H1 (cell line): ENCODE data around the gene ANKRD11. TPM values are rescaled to one million over a fixed set of nuclear protein-coding genes. Genes with fewer than 3 reads are reported as not detected.

Experiments used
- PHF8 ChIP-seq: fragments of 200-600 bp; sonication (generic); conservative IDR thresholded peaks from 2 replicates; pipeline ENCODE4 v1.7.1; 2012; ENCODE audit warnings: low read depth, mild to moderate bottlenecking, inconsistent platforms, low read length, moderate library complexity
- POLR2AphosphoS5 ChIP-seq: IDR thresholded peaks from 2 replicates; pipeline ENCODE4 v1.6.1; 2011; ENCODE audit warnings: low read depth, low read length
- SIN3A ChIP-seq, 2 experiments: IDR thresholded peaks in 1 of 2; conservative IDR thresholded peaks in 1 of 2; 2 replicates each; pipeline ENCODE4 v1.6.1; 2011 to 2012; ENCODE audit warnings: low read length in 2 of 2, improper control_type of control experiment in 1 of 2, low read depth in 1 of 2, mild to moderate bottlenecking in 1 of 2
- TAF1 ChIP-seq: IDR thresholded peaks from 2 replicates; pipeline ENCODE4 v1.6.1; 2011; ENCODE audit warnings: mild to moderate bottlenecking, low read depth, low read length
- YY1 ChIP-seq: IDR thresholded peaks from 2 replicates; pipeline ENCODE4 v1.6.1; 2011; ENCODE audit warnings: low read depth, mild to moderate bottlenecking, low read length
- polyA plus RNA-seq, 7 experiments: library from polyadenylated mRNA; depleted of rRNA in 3 of 7; stranded (reverse) in 5 of 7; unstranded in 2 of 7; fragments of >200 nt in 5 of 7; fragments of 200-250 nt in 2 of 7; gene quantifications; 1 replicate in 5 of 7; 2 replicates in 1 of 7; 4 replicates in 1 of 7; pipeline versions ENCODE4 v1.2.1 to v1.2.3, GENCODE V29; 2011 to 2013; ENCODE audit warnings: missing spikeins in 2 of 7, mixed read lengths in 2 of 7
- total RNA-seq: library from RNA; stranded (reverse); fragmentation: NEBNext Ultra II Directional; extraction: Animal tissue kit (Norgen Biotek cat#: 25700); gene quantifications from 2 replicates; pipeline ENCODE4 v1.2.1, GENCODE V29; 2021
- TF ChIP-seq, protein P1 (sequence below): IDR thresholded peaks from 2 replicates; pipeline ENCODE4 v1.6.1; 2012; ENCODE audit warnings: inconsistent platforms

The ANKRD11 gene
- total and polyA plus RNA-seq, 2 of the 8 experiments (the other 6 are each of a cell fraction or from before 2014, with no cell fraction given): 46.5 to 142 TPM

DNA sequence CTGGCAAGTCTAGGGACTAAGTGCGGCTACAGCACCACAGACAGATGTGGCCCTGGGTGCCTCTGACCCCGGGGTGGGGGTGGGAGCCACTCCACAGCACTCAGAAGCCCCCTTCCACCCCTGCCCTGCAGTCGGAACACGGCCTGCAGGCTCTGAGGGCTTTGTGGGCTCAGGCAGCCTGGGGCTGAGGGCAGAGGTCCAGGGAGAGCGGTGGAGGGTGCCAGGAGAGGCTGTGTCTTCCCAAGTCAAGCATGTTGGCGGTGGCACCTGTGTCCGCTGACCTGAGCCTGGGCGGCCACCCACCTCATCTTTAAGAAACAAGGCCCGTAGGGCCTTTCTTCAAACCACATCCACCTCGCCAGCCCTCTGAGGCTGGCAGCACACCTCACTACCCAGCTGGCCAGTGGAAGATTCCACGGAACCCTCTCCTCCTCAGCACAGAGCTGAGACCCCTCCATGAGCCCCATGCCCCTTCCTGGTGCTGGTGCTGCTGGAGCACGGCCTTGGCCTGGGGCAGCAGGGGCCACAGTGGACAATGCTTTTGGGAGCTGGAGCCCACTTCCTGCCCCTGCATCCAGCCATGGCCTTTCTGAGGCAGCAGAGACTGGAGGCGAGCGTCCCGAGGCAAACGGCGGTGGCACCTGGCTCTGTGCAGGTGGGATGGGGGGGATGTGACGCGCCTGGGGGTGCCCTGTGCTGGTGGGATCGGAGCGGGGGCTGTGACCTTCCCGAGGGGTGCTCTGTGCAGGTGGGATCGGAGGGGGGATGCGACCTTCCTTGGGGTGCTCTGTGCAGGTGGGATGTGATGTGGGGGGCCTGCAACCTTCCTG lies 195.1 kb downstream of the ANKRD11 start (continued):
- TF ChIP-seq SIN3A (conservative IDR thresholded peaks at IDR 0.05 in 1 of 2, IDR thresholded peaks at IDR 0.05 in 1 of 2; ENCODE audit: low read depth in 1 of 2, low read length in 2 of 2) (no peak), PHF8 (no peak), TAF1 (no peak), YY1 (no peak), POLR2AphosphoS5 (no peak)
- TF ChIP-seq, protein P1, sequence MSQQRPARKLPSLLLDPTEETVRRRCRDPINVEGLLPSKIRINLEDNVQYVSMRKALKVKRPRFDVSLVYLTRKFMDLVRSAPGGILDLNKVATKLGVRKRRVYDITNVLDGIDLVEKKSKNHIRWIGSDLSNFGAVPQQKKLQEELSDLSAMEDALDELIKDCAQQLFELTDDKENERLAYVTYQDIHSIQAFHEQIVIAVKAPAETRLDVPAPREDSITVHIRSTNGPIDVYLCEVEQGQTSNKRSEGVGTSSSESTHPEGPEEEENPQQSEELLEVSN: no peak
- TF ChIP-seq, all 59 proteins: peak for 0
